ENCODE results near the gene DNAH2. TPM values are rescaled to one million over a fixed set of nuclear protein-coding genes. Genes with fewer than 3 reads are reported as not detected.

Gene DNAH2
- total and polyA plus RNA-seq, 4 donors = 1.5 to 14.0 (median 7.6) TPM

GRCh38 chr17:7695586-7695985 lies 22.0 kb upstream of the DNAH2 start:
- WGBS, 2 donors = 98% methylated on average over 10 of the region's 10 CpGs
- H3K27ac ChIP-seq (ENCODE audit: low read depth in 1 of 2, low read length in 1 of 2) = no peak overlapping the region
- no peak for TF ChIP-seq CTCF (IDR thresholded peaks at IDR 0.05; ENCODE audit: control extremely low read depth, extremely low read depth)

GRCh38 chr17:7697828-7698588 lies 19.5 kb upstream of the DNAH2 start:
- no peak overlapping the region for H3K4me3 ChIP-seq
- H3K9me3 ChIP-seq (ENCODE audit: control insufficient read depth in 4 of 4, insufficient read depth in 3 of 4, low read length in 3 of 4) = peaks cover 0 to 3% (median 0%) of the 10 kb centered on the region in 4 donors
- TF ChIP-seq CTCF (IDR thresholded peaks at IDR 0.05; ENCODE audit: control extremely low read depth, extremely low read depth) = no peak
- WGBS, 2 donors = 98% methylated on average over 4 of the region's 4 CpGs
- H3K27me3 ChIP-seq (ENCODE audit: control insufficient read depth in 3 of 3, insufficient read depth in 3 of 3, low read length in 2 of 3) = no peaks in the 10 kb centered on the region
- DNase-seq = no peak
- ATAC-seq (ENCODE audit: insufficient read depth, low FRiP score) = no peak
- H3K4me1 ChIP-seq (ENCODE audit: control insufficient read depth in 5 of 5, insufficient read depth in 5 of 5, low read length in 5 of 5) = no peaks in the 10 kb centered on the region
- H3K36me3 ChIP-seq (ENCODE audit: control insufficient read depth in 4 of 4, insufficient read depth in 4 of 4, low read length in 4 of 4) = peaks cover 0 to 24% (median 13%) of the 10 kb centered on the region in 4 donors
- no peak overlapping the region for H3K9ac ChIP-seq (ENCODE audit: insufficient read depth in 1 of 2, low read length in 2 of 2)
- no peak overlapping the region for H3K27ac ChIP-seq (ENCODE audit: low read depth in 1 of 2, low read length in 1 of 2)

More at GRCh38 chr17:7695586-7695985, 22.0 kb upstream of the DNAH2 start:
- no peaks in the 10 kb centered on the region for H3K4me1 ChIP-seq (ENCODE audit: control insufficient read depth in 5 of 5, insufficient read depth in 5 of 5, low read length in 5 of 5)
- H3K9me3 ChIP-seq (ENCODE audit: control insufficient read depth in 4 of 4, insufficient read depth in 3 of 4, low read length in 3 of 4) = no peaks in the 10 kb centered on the region
- peaks cover 0 to 8% (median 5%) of the 10 kb centered on the region in 4 donors for H3K36me3 ChIP-seq (ENCODE audit: control insufficient read depth in 4 of 4, insufficient read depth in 4 of 4, low read length in 4 of 4)
- DNase-seq (no peak), ATAC-seq (ENCODE audit: insufficient read depth, low FRiP score) (no peak)
- H3K4me3 ChIP-seq = no peak overlapping the region
- H3K27me3 ChIP-seq (ENCODE audit: control insufficient read depth in 3 of 3, insufficient read depth in 3 of 3, low read length in 2 of 3) = no peaks in the 10 kb centered on the region
- H3K9ac ChIP-seq (ENCODE audit: insufficient read depth in 1 of 2, low read length in 2 of 2) = no peak overlapping the region

- H3K9me3 ChIP-seq (ENCODE audit: control insufficient read depth in 4 of 4, insufficient read depth in 3 of 4, low read length in 3 of 4) = peaks cover 0 to 3% (median 0%) of the 10 kb centered on the region in 4 donors
- H3K4me3 ChIP-seq = no peak overlapping the region
- no peak overlapping the region for H3K27ac ChIP-seq (ENCODE audit: low read depth in 1 of 2, low read length in 1 of 2)
- ATAC-seq (ENCODE audit: insufficient read depth, low FRiP score) (no peak), DNase-seq (no peak)
- 96% methylated on average over 7 of the region's 7 CpGs for WGBS, 2 donors
- TF ChIP-seq CTCF (IDR thresholded peaks at IDR 0.05; ENCODE audit: control extremely low read depth, extremely low read depth) = no peak
- H3K4me1 ChIP-seq (ENCODE audit: control insufficient read depth in 5 of 5, insufficient read depth in 5 of 5, low read length in 5 of 5) = peaks cover 0 to 9% (median 2%) of the 10 kb centered on the region in 5 donors
- H3K9ac ChIP-seq (ENCODE audit: insufficient read depth in 1 of 2, low read length in 2 of 2) = no peak overlapping the region
- H3K36me3 ChIP-seq (ENCODE audit: control insufficient read depth in 4 of 4, insufficient read depth in 4 of 4, low read length in 4 of 4) = peaks cover 0 to 23% (median 9%) of the 10 kb centered on the region in 4 donors
- no peaks in the 10 kb centered on the region for H3K27me3 ChIP-seq (ENCODE audit: control insufficient read depth in 3 of 3, insufficient read depth in 3 of 3, low read length in 2 of 3)
These were observed 17.0 kb upstream of the DNAH2 start for GRCh38 chr17:7700510-7700909.

All from lung (tissue), 12 donors.